HG02759 (cell line): ENCODE data around the gene SYT1.

ENCODE experiments used
- ATAC-seq: cut with Tn5 transposase; IDR thresholded peaks from one replicate; pipeline ENCODE4 v1.9.1; 2021; ENCODE audit warnings: mild to moderate bottlenecking, moderate library complexity; ENCODE audit not compliant: unreplicated experiment

The SYT1 gene

DNA sequence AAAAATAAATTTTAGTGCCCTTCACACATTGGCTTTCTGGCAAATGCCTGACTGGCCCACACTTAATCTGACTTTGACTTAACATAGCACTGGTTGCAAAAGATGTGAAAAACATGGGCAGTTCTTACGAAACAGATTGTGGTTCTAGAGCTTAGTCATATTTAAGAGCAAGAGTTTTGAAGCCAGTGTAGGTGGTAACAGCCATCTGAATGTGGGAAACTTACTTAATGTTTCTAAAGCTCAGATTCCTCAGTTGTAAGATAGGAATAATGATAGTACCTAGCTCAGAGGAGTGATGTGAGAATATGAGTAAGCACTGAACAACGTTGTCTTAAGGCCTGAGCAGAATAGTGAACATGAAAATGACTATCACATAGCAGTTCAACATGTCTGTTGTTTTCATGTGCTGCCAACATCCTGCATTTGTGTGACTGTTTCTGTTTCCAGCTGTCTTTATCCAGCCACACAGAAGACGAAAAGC is 262.7 kb downstream of the SYT1 start:
- peak; percentile 93 for ATAC-seq

DNA sequence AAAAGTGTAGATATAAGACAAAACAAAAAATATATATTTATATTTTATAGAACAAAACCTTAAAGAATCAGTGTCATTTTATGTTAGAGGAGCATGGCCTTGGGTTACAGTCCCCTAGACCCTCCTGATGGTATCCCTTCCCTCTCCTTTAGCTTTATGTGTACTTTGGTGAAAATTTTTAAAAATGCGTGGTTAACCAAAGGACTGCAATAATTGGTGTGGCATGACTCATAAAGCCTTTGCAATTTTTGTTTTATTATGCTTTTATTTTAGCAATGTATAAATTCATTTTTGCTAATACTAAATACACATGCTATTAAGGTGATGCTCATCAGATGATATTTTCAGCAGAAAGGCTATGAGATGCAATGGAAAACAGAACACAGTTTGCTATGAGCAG is 264.4 kb downstream of the SYT1 start:
- no peak for ATAC-seq

GRCh38 chr12:79138872-79139271 is 274.3 kb downstream of the SYT1 start:
- no peak for ATAC-seq

DNA sequence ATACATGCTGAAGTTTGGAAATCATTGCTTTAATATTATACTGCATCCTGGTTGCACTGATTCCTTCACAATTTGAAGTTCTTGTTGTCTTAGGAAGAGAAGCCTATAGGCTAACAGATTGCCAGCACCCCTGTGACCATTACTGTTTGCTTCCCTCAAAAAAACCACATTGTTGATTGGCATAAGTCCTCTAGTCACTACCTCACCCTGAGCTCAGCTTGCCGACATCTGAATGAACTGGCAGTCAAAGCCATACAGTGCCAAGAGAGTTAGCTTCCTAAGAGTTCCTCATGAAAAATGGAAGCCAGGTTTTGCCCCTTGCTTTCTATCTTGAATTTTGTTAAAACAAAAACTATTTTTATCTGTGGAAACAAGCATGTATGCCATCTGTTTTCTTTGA is 276.1 kb downstream of the SYT1 start:
- no peak for ATAC-seq

DNA sequence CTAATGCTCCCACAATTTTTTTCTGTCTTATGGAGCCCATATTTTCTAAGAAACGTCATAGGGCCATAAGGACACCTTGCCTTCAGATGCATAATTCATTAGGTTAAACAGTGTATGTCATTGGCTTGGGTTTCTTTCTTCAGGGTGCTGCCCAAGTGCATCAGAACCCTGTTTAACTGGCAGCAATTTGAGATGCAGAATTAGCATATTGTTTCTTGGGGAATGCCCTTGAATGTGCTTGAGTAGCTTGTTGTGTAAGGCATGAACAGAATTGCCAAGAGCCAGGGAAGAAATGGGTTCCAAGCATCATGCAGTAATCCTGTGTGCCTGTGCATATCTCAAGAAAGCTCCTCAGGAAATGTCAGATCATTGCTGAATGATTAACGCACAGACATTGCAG is 277.2 kb downstream of the SYT1 start:
- no peak for ATAC-seq

- ATAC-seq = no peak
These were observed 279.2 kb downstream of the SYT1 start for GRCh38 chr12:79143803-79144202.

- no peak for ATAC-seq
These were observed 287.4 kb downstream of the SYT1 start for GRCh38 chr12:79151956-79152355.

GRCh38 chr12:79155683-79156082 is 291.1 kb downstream of the SYT1 start:
- no peak for ATAC-seq

DNA sequence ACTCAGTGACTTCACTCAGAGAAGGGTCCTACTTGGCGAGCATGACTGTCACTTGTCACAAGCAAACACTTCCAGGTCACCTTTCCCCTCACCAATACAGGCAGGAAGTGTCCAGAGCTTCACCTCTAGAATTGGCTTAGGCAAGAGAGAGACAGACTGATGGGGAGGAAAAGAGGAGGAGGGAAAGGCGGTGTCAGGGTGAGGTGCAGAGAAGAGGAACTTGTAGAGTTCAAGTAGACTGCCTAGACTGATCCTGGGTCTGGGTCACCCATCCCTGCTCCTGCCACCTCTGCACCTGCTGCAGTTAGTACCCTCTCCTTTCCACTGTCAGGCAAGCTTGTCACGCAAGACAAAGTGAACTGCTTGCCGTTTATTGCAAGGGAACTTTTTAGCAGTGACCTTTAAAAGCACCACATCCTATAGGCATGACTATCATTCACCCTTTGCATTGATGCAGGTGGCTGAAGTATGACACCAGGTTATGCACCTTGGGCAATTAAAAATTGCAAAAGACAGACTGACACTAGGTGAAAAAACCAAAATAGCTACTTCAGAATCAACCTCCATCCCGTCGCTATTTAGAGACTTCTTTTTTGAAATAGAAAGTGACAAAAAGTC is 292.4 kb downstream of the SYT1 start:
- ATAC-seq = peak; percentile 85

GRCh38 chr12:79161249-79161934 is 296.8 kb downstream of the SYT1 start:
- ATAC-seq = no peak

- ATAC-seq = no peak
These were observed 297.7 kb downstream of the SYT1 start for GRCh38 chr12:79162147-79162772.

GRCh38 chr12:79162948-79163347 is 298.4 kb downstream of the SYT1 start:
- ATAC-seq = no peak

GRCh38 chr12:79164890-79165289 is 300.3 kb downstream of the SYT1 start:
- ATAC-seq = no peak

DNA sequence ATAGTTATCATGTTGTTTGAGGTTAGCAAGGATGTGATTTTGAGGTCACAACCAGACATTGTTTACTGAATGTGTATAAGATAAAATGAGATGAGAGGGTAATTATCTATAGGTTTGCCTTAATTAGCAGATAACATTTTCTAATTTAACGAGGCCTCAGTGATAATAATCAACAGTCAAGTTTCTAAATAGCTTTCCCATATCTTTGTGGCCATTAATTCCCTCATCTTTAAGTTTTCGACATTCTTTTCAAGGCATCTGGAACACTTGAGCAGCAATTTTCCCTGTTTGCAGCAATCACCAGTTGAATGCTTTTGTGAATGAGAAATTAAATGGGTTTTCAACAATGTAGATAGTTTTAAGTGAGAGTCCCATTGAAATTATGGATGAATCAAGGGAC is 304.1 kb downstream of the SYT1 start:
- ATAC-seq = no peak

DNA sequence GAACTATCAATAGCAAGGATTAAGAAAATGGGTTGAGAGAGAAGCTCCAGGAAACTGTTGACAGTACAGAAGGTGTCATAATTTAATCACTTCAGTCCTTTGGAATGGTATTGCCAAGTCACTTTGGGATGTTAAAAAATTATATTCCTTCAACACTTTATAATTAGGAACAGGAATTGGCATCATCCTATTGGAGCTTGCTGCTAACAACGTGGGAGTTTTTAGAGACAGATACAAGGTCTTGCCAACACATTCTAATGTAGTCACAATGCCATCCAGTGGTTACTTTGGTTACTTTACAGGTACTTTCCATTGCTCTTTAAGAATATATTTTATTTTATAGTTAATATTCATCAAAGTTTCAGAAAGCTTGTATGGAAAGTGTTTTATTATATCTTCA is 310.1 kb downstream of the SYT1 start:
- peak; percentile 76 for ATAC-seq

DNA sequence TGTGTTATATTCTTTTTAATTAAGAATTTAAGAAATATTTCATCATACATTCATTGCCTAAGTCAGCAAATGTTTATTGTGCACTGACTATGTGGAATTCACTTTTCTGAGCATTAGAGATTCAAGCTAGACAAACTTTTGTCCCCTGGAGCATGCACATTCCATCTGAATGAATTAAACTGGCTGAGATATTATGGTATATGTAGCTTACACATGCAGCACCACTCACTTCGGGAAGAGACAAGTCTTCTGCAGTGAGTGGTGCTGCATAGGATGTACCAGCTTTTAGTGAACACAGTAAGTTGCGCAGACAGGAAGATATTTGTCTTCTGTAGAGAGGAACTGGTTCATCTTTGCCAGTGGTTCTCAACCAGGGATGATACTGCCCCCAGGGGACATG is 318.4 kb downstream of the SYT1 start:
- no peak for ATAC-seq

- ATAC-seq = no peak
These were observed 319.4 kb downstream of the SYT1 start for GRCh38 chr12:79183926-79184325.

- no peak for ATAC-seq
These were observed 321.9 kb downstream of the SYT1 start for GRCh38 chr12:79186506-79186905.

- ATAC-seq = no peak
These were observed 322.5 kb downstream of the SYT1 start for GRCh38 chr12:79187032-79187431.

DNA sequence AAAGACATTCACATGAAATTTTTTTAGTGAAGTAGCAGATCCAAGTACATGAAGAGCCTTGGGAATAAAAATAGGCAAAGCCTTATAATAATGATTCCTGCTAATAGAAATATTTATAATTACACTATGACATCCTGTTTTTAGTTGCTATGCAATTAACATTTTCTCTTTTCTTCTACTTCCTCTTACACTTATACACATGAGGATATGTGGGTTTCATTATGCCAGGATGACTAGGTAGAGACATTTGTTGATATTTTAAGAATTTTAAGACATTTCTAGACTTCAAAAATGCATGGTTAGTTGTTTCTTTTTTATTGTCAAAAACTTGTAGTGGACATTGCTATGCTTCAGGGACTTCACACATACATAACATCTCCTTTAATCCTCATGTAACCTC is 326.8 kb downstream of the SYT1 start:
- ATAC-seq = no peak

GRCh38 chr12:79194595-79194994 is 330.0 kb downstream of the SYT1 start:
- no peak for ATAC-seq

- ATAC-seq = no peak
These were observed 334.6 kb downstream of the SYT1 start for GRCh38 chr12:79199166-79199565.
